NCI-H82 treated with DMSO at 0.1 percent for 48 hours (cell line): ENCODE measurements around the gene HSPB3.
A peak's percentile ranks its signal among the peaks of the same experiment; 100 is the strongest.
"Not testable (repeated sequence)": the region's sequence is repeated elsewhere in the genome, so short reads cannot be mapped to it uniquely, and the experiment has no call there.

Source experiments
- DNase-seq: peaks from one replicate; lab custom pipeline; 2025; ENCODE audit not compliant: unreplicated experiment; lab: John Stamatoyannopoulos, UW

The HSPB3 gene, protein sequence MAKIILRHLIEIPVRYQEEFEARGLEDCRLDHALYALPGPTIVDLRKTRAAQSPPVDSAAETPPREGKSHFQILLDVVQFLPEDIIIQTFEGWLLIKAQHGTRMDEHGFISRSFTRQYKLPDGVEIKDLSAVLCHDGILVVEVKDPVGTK

DNA sequence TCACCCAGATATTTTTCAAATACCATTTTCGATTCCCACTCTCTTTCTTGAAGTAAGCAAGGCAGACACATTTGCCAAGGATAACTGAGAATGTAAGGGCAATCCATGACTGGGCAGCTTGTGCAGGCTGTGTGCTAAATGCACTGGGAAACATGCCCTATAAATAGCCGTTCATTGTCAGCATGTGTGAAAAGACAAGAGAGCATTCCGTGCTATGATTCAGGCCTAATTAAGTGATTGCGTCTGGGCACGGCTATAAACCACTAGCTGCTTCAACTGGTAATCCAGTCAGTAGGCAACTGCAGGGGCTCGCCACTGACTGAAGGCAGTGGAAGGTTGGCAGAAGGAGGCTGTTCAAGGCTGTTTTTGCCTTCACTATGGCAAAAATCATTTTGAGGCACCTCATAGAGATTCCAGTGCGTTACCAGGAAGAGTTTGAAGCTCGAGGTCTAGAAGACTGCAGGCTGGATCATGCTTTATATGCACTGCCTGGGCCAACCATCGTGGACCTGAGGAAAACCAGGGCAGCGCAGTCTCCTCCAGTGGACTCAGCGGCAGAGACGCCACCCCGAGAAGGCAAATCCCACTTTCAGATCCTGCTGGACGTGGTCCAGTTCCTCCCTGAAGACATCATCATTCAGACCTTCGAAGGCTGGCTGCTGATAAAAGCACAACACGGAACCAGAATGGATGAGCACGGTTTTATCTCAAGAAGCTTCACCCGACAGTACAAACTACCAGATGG, at the start of gene HSPB3:
Gene HSPB3, plus strand, starts transcription at position 287 of the 745 bp plus-strand sequence. Its CDS starts 91 bp downstream, at position 378.
- DNase-seq: no peak

DNA sequence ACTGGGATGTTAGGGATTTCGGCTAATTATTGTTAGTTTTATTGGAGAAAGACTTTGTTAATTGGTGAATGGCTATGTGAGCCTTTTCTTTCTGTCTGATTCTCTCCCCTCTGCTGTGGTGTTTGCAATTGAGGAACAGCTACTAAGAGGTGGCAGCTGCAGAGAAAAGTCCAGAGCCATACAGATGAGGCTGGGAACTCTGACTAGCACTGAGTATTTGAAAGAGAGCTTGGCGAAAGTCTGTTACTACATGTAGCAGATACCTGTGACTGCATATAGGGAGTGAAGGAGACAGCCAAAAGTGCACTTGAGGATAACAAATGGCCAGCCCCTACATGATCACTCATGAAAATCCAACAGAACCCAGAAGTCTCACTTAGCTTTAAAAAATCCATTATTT, 44.3 kb upstream of the HSPB3 start:
- DNase-seq: no peak

DNA sequence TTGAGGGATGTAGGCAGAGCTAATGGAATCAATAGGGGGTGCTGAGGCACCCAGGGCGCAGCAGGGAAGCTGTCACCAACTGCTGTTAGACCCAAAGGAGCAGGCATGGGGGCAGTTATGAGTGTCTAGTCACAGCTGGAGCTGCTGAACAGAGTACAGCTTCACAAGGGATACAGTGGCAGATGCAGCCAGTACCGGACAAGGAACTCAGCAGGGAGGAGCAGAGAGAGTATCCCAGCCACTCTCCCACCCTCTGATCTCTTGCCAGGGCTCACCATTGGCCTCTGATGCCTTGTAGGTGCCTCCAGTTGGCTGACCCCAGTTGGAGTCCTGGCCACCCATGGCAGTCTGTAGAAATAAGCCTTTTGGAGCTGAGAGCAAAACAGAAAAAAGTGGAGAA, 42.6 kb upstream of the HSPB3 start:
- DNase-seq: no peak

DNA sequence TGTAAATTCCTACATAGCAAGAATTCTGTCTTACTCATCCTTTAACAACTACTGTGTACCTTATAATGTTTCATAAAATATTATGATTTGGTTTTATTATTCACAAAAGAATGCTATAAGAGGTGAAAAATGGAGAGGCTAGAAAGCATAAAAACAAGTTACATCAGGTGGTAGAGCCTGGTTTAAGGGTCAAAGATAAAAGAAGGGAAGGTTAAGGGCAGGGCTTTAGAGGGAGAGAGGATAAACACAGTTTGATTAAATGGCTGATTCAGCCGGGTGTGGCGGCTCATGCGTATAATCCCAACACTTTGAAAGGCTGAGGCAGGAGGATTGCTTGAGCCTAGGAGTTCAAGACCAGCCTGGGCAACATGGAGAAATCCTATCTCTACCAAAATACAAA, 40.4 kb upstream of the HSPB3 start:
- no peak for DNase-seq

DNA sequence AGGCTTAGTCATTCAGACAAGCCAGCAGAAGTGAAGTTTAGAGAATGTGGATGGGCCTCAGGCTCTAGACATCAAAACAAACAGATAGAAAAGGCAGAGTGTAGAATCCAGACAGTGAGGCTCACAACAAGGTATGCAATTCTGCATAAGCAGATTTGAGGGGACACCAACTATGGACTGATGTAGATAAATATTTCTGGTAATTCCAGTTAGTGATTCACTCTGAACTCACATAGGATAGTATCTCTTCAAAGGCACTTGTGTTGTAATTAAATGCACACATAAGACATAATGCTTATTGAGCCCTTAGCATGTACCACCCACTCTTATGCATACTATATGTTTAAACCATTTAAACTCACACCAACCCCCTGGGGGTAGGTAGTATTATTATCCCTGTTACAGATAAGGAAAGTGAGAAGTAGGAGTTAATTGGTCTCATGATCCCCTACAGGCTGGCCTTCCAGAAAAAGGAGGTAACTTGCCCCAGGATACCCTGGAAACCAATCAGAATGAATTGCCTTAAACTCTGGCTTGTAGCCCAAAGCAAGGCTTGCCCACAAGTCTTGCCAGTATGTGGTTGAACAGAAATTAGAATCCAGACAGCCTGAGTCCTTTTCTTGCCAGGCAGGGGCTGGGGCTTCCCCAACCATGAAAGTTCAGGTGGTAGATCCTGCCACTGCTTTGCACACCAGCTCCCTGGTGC, 39.5 kb upstream of the HSPB3 start:
- DNase-seq: no peak

DNA sequence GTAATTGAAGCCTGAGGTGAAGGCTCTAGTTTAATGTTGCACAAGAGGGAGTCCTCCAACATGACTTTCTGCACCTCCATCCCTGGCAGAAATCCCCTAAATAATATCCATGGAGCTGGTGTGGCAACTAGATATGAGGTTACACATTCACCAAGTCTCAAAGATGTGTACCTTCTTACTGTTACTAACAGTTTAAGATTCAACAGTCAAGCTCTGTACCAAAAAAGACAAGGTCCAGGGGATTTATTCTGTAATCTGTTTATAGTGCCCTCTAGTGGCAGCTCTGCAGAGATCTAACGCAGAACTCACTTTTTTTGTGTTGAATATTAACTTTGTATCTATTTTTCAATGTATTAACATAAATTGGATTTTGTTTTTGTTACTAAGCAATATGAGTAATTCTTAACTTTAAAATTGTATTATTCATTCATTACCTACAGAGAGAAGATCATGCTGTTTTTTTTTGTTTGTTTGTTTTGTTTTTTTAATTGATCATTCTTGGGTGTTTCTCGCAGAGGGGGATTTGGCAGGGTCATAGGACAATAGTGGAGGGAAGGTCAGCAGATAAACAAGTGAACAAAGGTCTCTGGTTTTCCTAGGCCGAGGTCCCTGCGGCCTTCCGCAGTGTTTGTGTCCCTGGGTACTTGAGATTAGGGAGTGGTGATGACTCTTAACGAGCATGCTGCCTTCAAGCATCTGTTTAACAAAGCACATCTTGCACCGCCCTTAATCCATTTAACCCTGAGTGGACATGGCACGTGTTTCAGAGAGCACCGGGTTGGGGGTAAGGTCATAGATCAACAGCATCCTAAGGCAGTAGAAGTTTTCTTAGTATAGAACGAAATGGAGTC, 35.7 kb upstream of the HSPB3 start:
- DNase-seq: peak; percentile 16

DNA sequence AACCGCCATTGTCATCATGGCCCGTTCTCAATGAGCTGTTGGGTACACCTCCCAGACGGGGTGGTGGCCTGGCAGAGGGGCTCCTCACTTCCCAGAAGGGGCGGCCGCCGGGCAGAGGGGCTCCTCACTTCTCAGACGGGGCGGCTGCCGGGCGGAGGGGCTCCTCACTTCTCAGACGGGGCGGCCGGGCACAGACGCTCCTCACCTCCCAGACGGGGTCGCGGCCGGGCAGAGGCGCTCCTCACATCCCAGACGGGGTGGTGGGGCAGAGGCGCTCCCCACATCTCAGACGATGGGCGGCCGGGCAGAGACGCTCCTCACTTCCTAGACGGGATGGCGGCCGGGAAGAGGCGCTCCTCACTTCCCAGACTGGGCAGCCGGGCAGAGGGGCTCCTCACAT, 35.0 kb upstream of the HSPB3 start:
- DNase-seq: not testable (repeated sequence)

DNA sequence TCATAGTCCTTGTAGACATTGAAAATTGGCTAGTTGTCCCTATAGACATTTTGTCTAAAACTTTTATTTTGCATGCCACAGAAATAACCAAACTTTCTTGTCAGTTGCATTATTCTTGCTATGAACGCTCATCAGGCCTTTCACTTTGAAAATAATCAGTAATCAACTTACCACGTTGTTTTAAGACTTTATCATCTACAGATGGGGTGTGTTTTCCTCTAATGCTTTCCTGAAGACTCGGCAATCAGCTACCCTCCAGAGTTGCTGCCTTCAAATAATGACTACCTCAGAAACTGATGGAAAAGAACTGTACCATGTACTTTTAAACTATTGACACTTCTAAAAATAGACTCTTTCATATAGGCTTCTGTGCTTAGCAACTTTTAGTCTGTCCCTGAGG, 33.5 kb upstream of the HSPB3 start:
- no peak for DNase-seq

DNA sequence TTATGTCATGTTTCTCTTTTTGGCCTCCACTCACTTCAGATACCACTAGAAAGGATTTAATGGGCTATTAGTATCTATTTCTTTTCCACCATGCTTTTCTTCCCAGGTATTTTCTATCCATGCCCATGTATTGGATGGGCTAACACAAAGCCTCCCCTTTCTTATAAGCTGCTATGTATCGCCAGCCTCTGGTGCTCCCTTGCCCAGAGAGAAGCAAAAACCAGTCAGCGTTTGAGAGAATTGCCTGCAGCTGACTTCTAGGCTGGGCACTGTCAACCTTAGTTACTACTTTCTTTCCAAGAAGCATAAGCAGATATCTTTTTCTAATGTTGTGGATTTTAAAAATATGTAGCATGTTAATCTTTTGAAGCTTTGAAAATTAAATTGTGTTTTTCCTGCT, 30.2 kb upstream of the HSPB3 start:
- no peak for DNase-seq

DNA sequence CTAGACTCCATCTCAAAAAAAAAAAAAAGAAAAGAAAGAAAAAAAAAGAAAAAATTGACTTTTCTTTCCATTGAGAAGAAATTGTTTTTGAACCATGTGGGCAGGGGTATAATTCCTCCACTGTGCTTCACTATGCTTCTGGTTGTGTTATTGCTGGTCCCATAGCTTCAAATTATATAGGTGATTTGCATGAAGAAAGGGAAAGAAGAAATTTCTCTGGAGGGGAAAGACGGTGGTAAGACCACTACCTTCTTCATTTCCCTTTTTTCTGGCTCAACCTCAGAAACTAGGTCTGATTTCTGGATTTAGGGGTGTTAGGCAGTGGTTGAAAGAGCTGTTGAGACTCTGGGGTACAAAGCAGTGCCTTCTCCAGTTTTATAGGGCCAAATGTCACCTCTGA, 29.3 kb upstream of the HSPB3 start:
- DNase-seq: no peak

DNA sequence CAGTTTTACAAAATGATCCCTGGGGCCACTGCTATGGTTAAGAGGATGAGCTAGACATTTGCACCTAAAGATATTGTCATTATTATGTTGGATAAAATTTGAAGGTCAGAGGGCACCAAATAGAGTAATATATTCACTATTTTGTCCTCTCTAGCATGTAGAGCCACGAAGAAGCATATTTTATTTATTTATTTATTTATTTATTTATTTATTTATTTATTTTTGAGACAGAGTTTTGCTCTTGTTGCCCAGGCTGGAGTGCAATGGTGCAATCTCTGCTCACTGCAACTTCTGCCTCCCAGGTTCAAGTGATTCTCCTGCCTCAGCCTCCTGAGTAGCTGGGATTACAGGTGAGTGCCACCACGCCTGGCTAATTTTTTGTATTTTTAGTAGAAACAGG, 20.8 kb upstream of the HSPB3 start:
- not testable (repeated sequence) for DNase-seq

DNA sequence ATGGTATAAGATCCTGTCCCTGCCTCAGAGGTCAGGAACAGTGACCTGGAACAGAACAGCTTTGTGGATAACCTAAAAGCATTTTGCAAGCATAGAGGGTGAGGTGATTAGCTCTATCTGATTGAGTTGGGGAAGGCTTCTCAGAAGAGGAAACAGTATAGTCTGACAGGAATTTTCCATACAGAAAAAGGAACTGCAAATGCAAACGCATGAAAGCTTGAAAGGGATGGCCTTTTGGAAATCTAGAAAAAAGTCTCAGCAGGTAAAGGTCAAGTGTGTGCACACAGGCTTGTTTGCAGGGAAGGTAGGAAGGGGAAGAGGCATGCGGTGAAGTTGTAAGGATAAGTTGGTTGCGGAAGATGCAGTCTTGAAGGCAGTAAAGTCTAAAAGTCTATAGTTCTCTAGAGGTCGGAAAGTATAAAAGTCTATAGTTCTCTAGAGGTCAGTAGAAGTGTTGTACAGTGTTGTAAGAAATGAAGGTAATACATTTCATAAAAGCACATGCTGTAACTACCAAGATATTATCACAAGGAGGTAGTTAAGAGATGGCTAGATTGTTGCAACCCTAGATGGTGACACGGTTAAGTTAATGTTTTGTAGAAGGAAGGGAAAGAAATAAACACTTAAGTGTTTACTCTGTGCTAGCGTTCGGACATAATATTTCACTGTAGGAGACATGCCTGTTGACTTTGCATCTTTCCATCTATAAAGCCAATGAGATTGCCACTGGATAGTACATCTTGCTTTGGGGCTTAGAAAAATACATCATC, 16.7 kb upstream of the HSPB3 start:
- DNase-seq: no peak

DNA sequence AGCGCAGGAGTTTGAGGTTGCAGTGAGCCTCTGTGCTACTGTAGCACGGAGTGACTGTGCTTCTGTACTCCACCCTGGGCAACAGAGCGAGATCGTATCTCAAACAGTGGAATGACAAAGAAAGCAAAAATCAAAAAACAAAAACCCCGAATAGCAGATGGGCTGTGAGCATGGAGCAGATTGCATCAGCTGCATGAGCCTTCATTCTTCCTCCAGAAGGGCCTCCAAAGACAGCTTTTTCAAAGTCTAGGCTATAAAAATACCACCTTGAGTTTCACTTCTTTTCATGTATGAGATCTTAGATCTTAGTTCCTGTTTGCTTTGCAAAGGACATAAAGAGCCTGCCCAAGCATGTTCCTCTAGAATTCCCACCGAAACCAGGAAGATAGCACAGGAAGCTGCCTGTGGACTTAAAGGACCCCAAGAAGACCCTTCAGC, 15.0 kb upstream of the HSPB3 start:
- no peak for DNase-seq

DNA sequence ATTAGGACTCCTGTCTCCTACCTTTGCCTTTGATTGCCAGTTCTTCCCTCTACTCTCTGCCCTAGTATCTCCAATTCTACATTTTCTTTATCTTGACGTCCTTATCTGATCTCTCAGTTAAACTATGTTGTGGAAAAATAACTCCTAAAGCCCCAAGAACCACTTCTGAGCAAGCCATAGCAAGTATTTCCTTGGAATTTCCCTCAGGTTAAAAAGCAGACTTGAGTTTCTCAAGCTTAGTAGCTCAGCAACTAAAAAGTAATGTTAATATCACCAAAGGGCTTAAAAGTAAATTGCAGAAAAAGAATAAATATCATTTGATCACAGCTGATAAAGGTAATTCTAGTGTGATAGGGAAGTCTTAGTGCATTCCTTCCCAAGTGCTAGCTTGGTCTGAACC, 13.2 kb upstream of the HSPB3 start:
- no peak for DNase-seq

DNA sequence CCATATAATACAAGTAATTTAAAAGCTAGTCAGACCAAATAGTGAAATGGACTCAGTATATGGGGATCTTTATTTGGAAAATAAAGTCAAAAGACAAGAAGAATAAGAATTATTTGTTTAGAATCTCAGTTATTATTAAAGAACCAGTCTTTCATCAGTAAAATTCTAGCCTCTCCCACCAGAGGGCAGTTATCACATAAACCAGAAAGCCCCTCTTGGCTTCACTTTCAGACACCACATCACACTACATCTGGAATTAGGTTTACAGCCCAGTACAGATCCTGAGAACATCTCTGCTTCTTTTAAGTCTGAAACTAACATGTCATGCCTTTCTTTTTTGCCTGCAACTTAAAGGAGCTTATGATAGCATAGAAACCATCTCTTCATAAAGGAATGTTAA, 12.2 kb upstream of the HSPB3 start:
- DNase-seq: no peak

DNA sequence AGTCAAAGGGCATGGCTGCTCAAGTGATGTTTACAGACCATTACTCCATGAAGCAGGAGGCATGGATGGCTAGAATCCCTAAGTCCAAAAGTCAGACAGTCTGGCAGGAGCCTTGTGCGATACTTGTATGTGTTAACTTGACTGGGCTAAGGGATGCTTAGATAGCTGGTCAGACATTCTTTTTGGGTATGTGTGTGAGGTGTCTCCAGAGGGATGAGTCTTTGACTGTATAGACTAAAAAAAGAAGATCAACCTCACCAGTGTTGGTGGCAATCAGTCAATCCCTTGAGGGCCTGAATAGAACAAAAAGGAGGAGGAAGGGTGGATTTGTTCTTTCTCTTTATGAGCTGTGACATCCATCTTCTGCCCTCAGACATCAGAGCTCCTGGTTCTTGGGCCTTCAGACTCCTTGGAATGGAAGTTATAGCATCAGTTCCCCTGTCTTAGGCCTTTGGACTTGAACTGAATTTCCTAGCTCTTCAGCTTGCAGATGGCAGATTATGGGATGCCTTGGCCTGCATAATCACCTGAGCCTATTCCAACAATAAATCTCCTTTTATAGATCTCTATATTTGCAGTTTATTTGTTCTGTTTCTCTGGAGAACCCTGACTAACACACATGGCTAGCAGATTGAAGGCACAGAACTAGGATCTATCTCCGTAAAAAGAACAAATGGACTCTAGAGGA, 9.7 kb upstream of the HSPB3 start:
- no peak for DNase-seq

DNA sequence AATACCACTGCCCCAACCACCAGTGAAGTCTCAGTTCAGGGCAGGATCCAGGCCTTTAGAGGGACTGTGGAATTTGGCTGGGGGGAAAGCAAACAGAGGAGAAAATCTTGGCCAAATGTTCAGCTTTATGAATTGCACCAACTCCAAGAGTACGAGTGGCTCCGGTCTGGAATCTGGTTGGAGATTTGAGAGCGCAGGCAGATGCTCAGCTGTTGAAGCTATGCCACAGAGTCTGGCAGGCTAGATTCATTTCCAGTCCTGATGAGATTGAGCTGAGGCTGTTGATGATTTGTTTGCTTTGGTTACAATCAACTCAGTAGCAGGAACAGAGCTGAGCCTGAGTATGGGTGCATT, 9.1 kb upstream of the HSPB3 start:
- no peak for DNase-seq

DNA sequence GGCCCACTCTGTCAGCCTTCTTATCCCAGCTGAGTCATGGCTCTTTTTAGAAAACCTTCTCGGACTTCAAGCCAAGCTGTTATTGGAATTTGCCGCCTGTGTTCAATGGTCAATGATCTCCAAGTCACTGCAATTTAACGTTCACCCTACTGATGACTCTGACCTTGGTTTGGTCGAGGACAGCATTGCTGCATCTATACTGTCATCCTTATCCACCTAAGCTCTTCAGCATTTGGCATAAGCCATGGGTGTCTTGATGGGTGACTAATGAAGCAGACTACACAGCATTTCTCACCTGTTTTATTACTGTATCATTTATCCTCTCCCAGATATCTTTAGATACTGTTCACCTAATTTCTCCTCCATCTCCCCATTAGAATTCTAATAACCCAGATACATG, 5.6 kb upstream of the HSPB3 start:
- no peak for DNase-seq

DNA sequence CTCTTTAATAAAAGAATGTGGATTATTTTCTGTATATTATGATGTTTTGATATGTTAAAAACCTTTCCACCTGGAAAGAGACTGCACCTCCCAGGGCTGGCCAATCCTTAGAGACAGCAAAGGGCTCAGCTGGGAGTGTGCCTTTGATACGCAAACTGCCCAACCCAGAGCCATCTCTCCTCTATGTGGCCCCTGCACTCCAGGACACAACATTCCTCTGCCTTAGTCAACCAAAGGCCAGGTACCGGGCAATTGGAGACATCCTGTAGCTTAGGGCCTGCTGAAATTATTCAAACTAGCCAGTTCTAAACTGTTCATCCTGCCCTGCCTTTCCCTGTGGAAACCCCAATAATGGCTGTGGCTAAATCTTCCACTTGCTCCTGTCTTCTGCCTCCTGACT, 5.0 kb upstream of the HSPB3 start:
- no peak for DNase-seq

DNA sequence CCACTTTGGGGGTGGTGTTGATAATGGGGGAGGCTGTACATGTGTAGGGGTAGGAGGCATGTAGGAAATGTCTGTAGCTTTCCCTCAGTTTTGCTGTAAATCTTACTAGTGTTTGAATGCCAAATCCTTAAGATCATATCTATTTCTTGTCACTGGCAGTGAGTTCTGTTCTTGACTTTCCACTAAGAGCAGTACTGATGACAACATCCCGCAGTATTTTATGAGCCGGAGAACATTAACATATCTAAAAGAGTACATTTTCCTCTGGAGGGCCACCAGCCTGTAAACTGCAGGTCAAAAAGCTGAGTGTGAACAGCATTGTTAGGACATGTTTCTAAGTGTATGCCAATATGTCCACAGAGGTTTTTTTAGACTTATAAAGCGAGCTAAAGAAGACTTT, 2.5 kb upstream of the HSPB3 start:
- no peak for DNase-seq
